DMS79 treated with DMSO at 0.1 percent for 48 hours (cell line): Measurements from ENCODE around the gene THBS4.
A peak's percentile ranks its signal among the peaks of the same experiment; 100 is the strongest.
"Not testable (repeated sequence)": the region's sequence is repeated elsewhere in the genome, so short reads cannot be mapped to it uniquely, and the experiment has no call there.

ENCODE experiments used
- DNase-seq: peaks from one replicate; lab custom pipeline; 2025; lab: John Stamatoyannopoulos, UW

THBS4 gene

GRCh38 chr5:80076131-80077050 is 41.2 kb downstream of the THBS4 start:
- no peak for DNase-seq

GRCh38 chr5:80077051-80077714 is 42.0 kb downstream of the THBS4 start:
- DNase-seq, result no peak

GRCh38 chr5:80078921-80079320 is 43.8 kb downstream of the THBS4 start:
- DNase-seq, result no peak

GRCh38 chr5:80082281-80082680 is 47.1 kb downstream of the THBS4 start:
- no peak for DNase-seq

GRCh38 chr5:80082731-80083100 is 47.6 kb downstream of the THBS4 start:
- peak; percentile 83 for DNase-seq

GRCh38 chr5:80083101-80083890 is 48.1 kb downstream of the THBS4 start:
- peak; percentile 85 for DNase-seq

GRCh38 chr5:80090884-80091166 is 55.7 kb downstream of the THBS4 start:
- no peak for DNase-seq

GRCh38 chr5:80091792-80092192 is 56.6 kb downstream of the THBS4 start:
- DNase-seq, result peak; percentile 30

- no peak for DNase-seq
Observed at GRCh38 chr5:80092486-80093107, 57.4 kb downstream of the THBS4 start.

GRCh38 chr5:80093796-80094195 is 58.6 kb downstream of the THBS4 start:
- DNase-seq, result no peak

- DNase-seq, result no peak
Observed at GRCh38 chr5:80094236-80094738, 59.1 kb downstream of the THBS4 start.

GRCh38 chr5:80097451-80097850 is 62.3 kb downstream of the THBS4 start:
- no peak for DNase-seq

- DNase-seq, result no peak
Observed at GRCh38 chr5:80101993-80102392, 66.8 kb downstream of the THBS4 start.

GRCh38 chr5:80103371-80103770 is 68.2 kb downstream of the THBS4 start:
- DNase-seq, result no peak

- no peak for DNase-seq
Observed at GRCh38 chr5:80105698-80106439, 70.7 kb downstream of the THBS4 start.

- no peak for DNase-seq
Observed at GRCh38 chr5:80106916-80107315, 71.8 kb downstream of the THBS4 start.

GRCh38 chr5:80109646-80110478 is 74.7 kb downstream of the THBS4 start:
- peak; percentile 97 for DNase-seq

- DNase-seq, result not testable (repeated sequence)
Observed at GRCh38 chr5:80111376-80111990, 76.3 kb downstream of the THBS4 start.

- DNase-seq, result no peak
Observed at GRCh38 chr5:80114860-80115259, 79.7 kb downstream of the THBS4 start.

- no peak for DNase-seq
Observed at GRCh38 chr5:80116000-80116399, 80.9 kb downstream of the THBS4 start.
